Fibroblast of lung (primary cell): ENCODE measurements around the gene METTL8. TPM values are rescaled to one million over a fixed set of nuclear protein-coding genes. Genes with fewer than 3 reads are reported as not detected.

Source experiments
- DNase-seq, 2 donors: peaks; one replicate each; pipeline versions ENCODE4 v3.0.0 to v3.0.0-alpha.2; 2010; ENCODE audit warnings: low read depth in 2 of 2
- H2AFZ ChIP-seq: 2 replicates; pipeline ENCODE4 v1.5.1; 2012; ENCODE audit warnings: low read length, control low read depth, inconsistent platforms
- H3K27ac ChIP-seq: 2 replicates; pipeline ENCODE4 v1.5.1; 2011; ENCODE audit warnings: low read length, control low read depth; ENCODE audit not compliant: insufficient read depth
- H3K27me3 ChIP-seq: 2 replicates; pipeline ENCODE4 v1.5.1; 2011; ENCODE audit warnings: mild to moderate bottlenecking, low read length; ENCODE audit not compliant: control insufficient read depth, insufficient read depth
- H3K36me3 ChIP-seq: 2 replicates; pipeline ENCODE4 v1.5.1; 2011; ENCODE audit warnings: low read length; ENCODE audit not compliant: control insufficient read depth, insufficient read depth
- H3K4me1 ChIP-seq: 2 replicates; pipeline ENCODE4 v1.5.1; 2011; ENCODE audit warnings: low read length; ENCODE audit not compliant: control insufficient read depth, insufficient read depth; ENCODE audit errors: extremely low read depth
- H3K4me2 ChIP-seq: 2 replicates; pipeline ENCODE4 v1.5.1; 2011; ENCODE audit warnings: low read length, control low read depth; ENCODE audit not compliant: insufficient read depth; ENCODE audit errors: extremely low read depth
- H3K4me3 ChIP-seq, 4 experiments: fragments of 200-600 bp in 1 of 4; sonication (generic) in 1 of 4; replicated peaks in 1 of 4; 2 replicates each; pipeline ENCODE4 v1.5.1; 2011 to 2016; ENCODE audit warnings: low read length in 4 of 4, low read depth in 3 of 4, mild to moderate bottlenecking in 3 of 4, control low read depth in 2 of 4, inconsistent platforms in 1 of 4, mixed read lengths in 1 of 4; ENCODE audit not compliant: insufficient read depth in 1 of 4; ENCODE audit errors: control extremely low read depth in 1 of 4
- H3K79me2 ChIP-seq: 2 replicates; pipeline ENCODE4 v1.5.1; 2012; ENCODE audit warnings: mild to moderate bottlenecking, low read length, inconsistent platforms; ENCODE audit not compliant: control insufficient read depth, insufficient read depth
- H3K9ac ChIP-seq: 2 replicates; pipeline ENCODE4 v1.5.1; 2011; ENCODE audit warnings: mild to moderate bottlenecking, low read length, control low read depth; ENCODE audit not compliant: insufficient read depth
- H3K9me3 ChIP-seq: 2 replicates; pipeline ENCODE4 v1.5.1; 2012; ENCODE audit warnings: low read depth, low read length; ENCODE audit not compliant: control insufficient read depth, insufficient read depth
- H4K20me1 ChIP-seq: 2 replicates; pipeline ENCODE4 v1.5.1; 2011; ENCODE audit warnings: low read length; ENCODE audit not compliant: control insufficient read depth, insufficient read depth; ENCODE audit errors: extremely low read depth
- EZH2 ChIP-seq: IDR thresholded peaks from 2 replicates; pipeline ENCODE4 v1.5.1; 2012; ENCODE audit warnings: low read length, control low read depth, mild to moderate bottlenecking; ENCODE audit errors: missing control alignments
- polyA plus RNA-seq, 2 donors: library from polyadenylated mRNA; depleted of rRNA in 1 of 2; stranded (reverse) in 1 of 2; unstranded in 1 of 2; fragments of >200 nt; gene quantifications; 2 replicates each; pipeline ENCODE4 v1.2.1, GENCODE V29; 2011 to 2012; ENCODE audit warnings: missing spikeins in 1 of 2
- total RNA-seq: library from RNA; depleted of rRNA; stranded (reverse); fragments of >200 nt; gene quantifications from 2 replicates; pipeline ENCODE4 v1.2.1, GENCODE V29; 2014
- TF ChIP-seq, protein P1 (sequence below), 2 donors: IDR thresholded peaks in 1 of 2; conservative IDR thresholded peaks in 1 of 2; 1 replicate in 1 of 2; 2 replicates in 1 of 2; pipeline ENCODE4 v1.5.1; 2011 to 2012; ENCODE audit warnings: low read length in 2 of 2, control low read depth in 1 of 2, inconsistent platforms in 1 of 2, low read depth in 1 of 2, mild to moderate bottlenecking in 1 of 2

The METTL8 gene
- total and polyA plus RNA-seq, 2 donors (not counting 1 experiment from before 2014, with no cell fraction given): 16.7 to 22.4 TPM

DNA sequence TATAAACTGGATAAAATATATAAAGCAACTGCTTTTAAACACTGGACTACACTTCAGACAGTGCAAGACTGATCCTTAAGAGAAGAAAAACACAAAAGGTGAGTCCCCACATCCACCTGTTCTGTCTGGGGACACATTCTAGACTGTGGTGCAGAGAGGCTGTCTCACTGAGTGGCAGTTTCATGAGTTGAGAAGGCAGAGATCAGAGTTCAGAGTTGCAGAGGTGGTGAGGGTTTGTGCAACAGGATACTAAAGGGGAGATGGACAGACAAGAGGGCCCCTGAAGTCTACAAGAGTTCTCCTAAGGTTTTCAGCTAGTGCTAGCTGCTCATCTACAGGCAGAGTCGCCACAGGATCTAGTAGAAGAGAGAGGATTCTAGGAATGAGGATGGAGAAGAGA is 68.0 kb downstream of the METTL8 start:
- Histone ChIP-seq H3K79me2 (no peaks in the 10 kb centered on the region), H3K4me1 (no peaks in the 10 kb centered on the region), H3K36me3 (no peaks in the 10 kb centered on the region), H3K9me3 (no peaks in the 10 kb centered on the region), H3K4me3 (no peak overlapping the region), H2AFZ (no peak overlapping the region), H3K4me2 (no peak overlapping the region), H4K20me1 (no peaks in the 10 kb centered on the region), H3K27ac (no peak overlapping the region), H3K9ac (no peak overlapping the region), H3K27me3 (no peaks in the 10 kb centered on the region)
- DNase-seq: no peak
- TF ChIP-seq, protein P1, sequence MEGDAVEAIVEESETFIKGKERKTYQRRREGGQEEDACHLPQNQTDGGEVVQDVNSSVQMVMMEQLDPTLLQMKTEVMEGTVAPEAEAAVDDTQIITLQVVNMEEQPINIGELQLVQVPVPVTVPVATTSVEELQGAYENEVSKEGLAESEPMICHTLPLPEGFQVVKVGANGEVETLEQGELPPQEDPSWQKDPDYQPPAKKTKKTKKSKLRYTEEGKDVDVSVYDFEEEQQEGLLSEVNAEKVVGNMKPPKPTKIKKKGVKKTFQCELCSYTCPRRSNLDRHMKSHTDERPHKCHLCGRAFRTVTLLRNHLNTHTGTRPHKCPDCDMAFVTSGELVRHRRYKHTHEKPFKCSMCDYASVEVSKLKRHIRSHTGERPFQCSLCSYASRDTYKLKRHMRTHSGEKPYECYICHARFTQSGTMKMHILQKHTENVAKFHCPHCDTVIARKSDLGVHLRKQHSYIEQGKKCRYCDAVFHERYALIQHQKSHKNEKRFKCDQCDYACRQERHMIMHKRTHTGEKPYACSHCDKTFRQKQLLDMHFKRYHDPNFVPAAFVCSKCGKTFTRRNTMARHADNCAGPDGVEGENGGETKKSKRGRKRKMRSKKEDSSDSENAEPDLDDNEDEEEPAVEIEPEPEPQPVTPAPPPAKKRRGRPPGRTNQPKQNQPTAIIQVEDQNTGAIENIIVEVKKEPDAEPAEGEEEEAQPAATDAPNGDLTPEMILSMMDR (conservative IDR thresholded peaks at IDR 0.05 in 1 of 2, IDR thresholded peaks at IDR 0.05 in 1 of 2; ENCODE audit: low read depth in 1 of 2, low read length in 2 of 2): no peak
- TF ChIP-seq EZH2: no peak

DNA sequence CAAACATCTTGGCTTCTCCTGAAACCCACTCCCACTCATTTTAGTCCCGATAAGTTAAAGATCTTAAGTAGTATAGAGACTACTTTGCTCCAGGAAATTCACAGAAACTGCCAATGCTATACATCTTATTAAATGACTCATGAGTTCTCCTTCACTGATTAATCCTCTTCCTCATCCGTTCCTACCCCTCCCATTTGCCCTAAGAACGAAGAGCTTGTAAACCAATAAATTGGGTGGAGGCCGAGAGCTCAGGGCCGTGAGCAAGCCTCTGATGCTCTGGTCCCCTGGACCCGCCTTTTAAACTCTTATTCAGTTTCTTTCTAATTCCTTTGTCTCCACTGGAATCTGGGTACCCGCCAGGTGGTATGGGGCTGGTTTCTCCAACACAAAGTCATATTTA is 68.6 kb downstream of the METTL8 start:
- H3K4me3 ChIP-seq: no peak overlapping the region
- H3K36me3 ChIP-seq: no peaks in the 10 kb centered on the region
- TF ChIP-seq EZH2: no peak
- TF ChIP-seq, protein P1 (conservative IDR thresholded peaks at IDR 0.05 in 1 of 2, IDR thresholded peaks at IDR 0.05 in 1 of 2; ENCODE audit: low read depth in 1 of 2, low read length in 2 of 2): no peak
- H3K79me2 ChIP-seq: no peaks in the 10 kb centered on the region
- no peaks in the 10 kb centered on the region for H3K4me1 ChIP-seq
- H2AFZ ChIP-seq: no peak overlapping the region
- no peaks in the 10 kb centered on the region for H3K9me3 ChIP-seq
- no peak overlapping the region for H3K4me2 ChIP-seq
- DNase-seq: peak in 1 of 2 donors; percentile 50
- no peak overlapping the region for H3K27ac ChIP-seq
- H3K9ac ChIP-seq: no peak overlapping the region
- H4K20me1 ChIP-seq: no peaks in the 10 kb centered on the region
- no peaks in the 10 kb centered on the region for H3K27me3 ChIP-seq

DNA sequence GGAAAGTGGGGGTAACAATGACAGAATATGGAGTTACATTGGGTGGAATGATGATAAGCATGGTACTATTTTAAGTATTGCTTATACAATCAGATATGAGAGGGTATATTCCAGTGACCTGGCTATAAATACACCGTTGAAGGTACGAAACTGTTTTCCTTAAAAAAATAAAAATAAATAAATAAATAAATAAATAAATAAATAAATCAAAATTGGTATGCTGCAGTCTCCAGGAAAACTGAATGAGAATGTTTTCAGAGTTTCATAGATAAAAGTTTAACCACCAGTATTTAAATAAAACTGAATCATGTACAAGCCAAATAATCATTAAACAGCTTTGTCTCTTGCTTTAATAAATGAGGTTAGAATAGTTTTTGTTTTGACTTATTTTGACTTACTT is 71.4 kb downstream of the METTL8 start:
- H3K9ac ChIP-seq: no peak overlapping the region
- H3K79me2 ChIP-seq: no peaks in the 10 kb centered on the region
- no peaks in the 10 kb centered on the region for H3K4me1 ChIP-seq
- H2AFZ ChIP-seq: no peak overlapping the region
- H4K20me1 ChIP-seq: no peaks in the 10 kb centered on the region
- DNase-seq: no peak
- no peak overlapping the region for H3K4me3 ChIP-seq
- no peaks in the 10 kb centered on the region for H3K9me3 ChIP-seq
- no peaks in the 10 kb centered on the region for H3K36me3 ChIP-seq
- H3K27ac ChIP-seq: no peak overlapping the region
- H3K27me3 ChIP-seq: no peaks in the 10 kb centered on the region
- TF ChIP-seq, protein P1 (conservative IDR thresholded peaks at IDR 0.05 in 1 of 2, IDR thresholded peaks at IDR 0.05 in 1 of 2; ENCODE audit: low read depth in 1 of 2, low read length in 2 of 2): no peak
- no peak for TF ChIP-seq EZH2
- H3K4me2 ChIP-seq: no peak overlapping the region
